ENCODE data around the gene ENTPD8.
A peak's percentile ranks its signal among the peaks of the same experiment; 100 is the strongest.
"Not testable (repeated sequence)": the region's sequence is repeated elsewhere in the genome, so short reads cannot be mapped to it uniquely, and the experiment has no call there.

ENTPD8 gene

GRCh38 chr9:137476856-137477255, 35.7 kb upstream of the ENTPD8 start:
- no peak for DNase-seq (ENCODE audit: low read depth in 1 of 2, low spot score in 1 of 2)

- DNase-seq (ENCODE audit: low read depth in 1 of 2, low spot score in 1 of 2): no peak
Observed at GRCh38 chr9:137475666-137476065, 34.5 kb upstream of the ENTPD8 start.

GRCh38 chr9:137474271-137474670, 33.1 kb upstream of the ENTPD8 start:
- no peak for DNase-seq (ENCODE audit: low read depth in 1 of 2, low spot score in 1 of 2)

GRCh38 chr9:137470785-137471184, 29.6 kb upstream of the ENTPD8 start:
- DNase-seq (ENCODE audit: low read depth in 1 of 2, low spot score in 1 of 2): no peak

GRCh38 chr9:137467896-137468295, 26.7 kb upstream of the ENTPD8 start:
- DNase-seq (ENCODE audit: low read depth in 1 of 2, low spot score in 1 of 2): no peak

GRCh38 chr9:137467161-137467581, 26.0 kb upstream of the ENTPD8 start:
- no peak for DNase-seq (ENCODE audit: low read depth in 1 of 2, low spot score in 1 of 2)

- DNase-seq (ENCODE audit: low read depth in 1 of 2, low spot score in 1 of 2): not testable (repeated sequence)
Observed at GRCh38 chr9:137466389-137467085, 25.4 kb upstream of the ENTPD8 start.

- DNase-seq (ENCODE audit: low read depth in 1 of 2, low spot score in 1 of 2): no peak
Observed at GRCh38 chr9:137465720-137466388, 24.7 kb upstream of the ENTPD8 start.

- no peak for DNase-seq (ENCODE audit: low read depth in 1 of 2, low spot score in 1 of 2)
Observed at GRCh38 chr9:137465000-137465719, 24.0 kb upstream of the ENTPD8 start.

GRCh38 chr9:137464291-137464999, 23.3 kb upstream of the ENTPD8 start:
- DNase-seq (ENCODE audit: low read depth in 1 of 2, low spot score in 1 of 2): no peak

- DNase-seq (ENCODE audit: low read depth in 1 of 2, low spot score in 1 of 2): no peak
Observed at GRCh38 chr9:137463931-137464290, 22.8 kb upstream of the ENTPD8 start.

- no peak for DNase-seq (ENCODE audit: low read depth in 1 of 2, low spot score in 1 of 2)
Observed at GRCh38 chr9:137462986-137463930, 22.1 kb upstream of the ENTPD8 start.

- no peak for DNase-seq (ENCODE audit: low read depth in 1 of 2, low spot score in 1 of 2)
Observed at GRCh38 chr9:137462396-137462985, 21.3 kb upstream of the ENTPD8 start.

- peak; percentile 46 to 53 for DNase-seq (ENCODE audit: low read depth in 1 of 2, low spot score in 1 of 2)
Observed at GRCh38 chr9:137461663-137462395, 20.7 kb upstream of the ENTPD8 start.

- DNase-seq (ENCODE audit: low read depth in 1 of 2, low spot score in 1 of 2): no peak
Observed at GRCh38 chr9:137461316-137461662, 20.1 kb upstream of the ENTPD8 start.

- no peak for DNase-seq (ENCODE audit: low read depth in 1 of 2, low spot score in 1 of 2)
Observed at GRCh38 chr9:137460363-137461315, 19.5 kb upstream of the ENTPD8 start.

GRCh38 chr9:137459601-137460362, 18.6 kb upstream of the ENTPD8 start:
- no peak for DNase-seq (ENCODE audit: low read depth in 1 of 2, low spot score in 1 of 2)

- DNase-seq (ENCODE audit: low read depth in 1 of 2, low spot score in 1 of 2): peak; percentile 84 to 91
Observed at GRCh38 chr9:137459152-137459600, 18.0 kb upstream of the ENTPD8 start, which contains the start of gene NSMF. Gene NSMF (minus strand): TSS chr9:137459334. CDS start chr9:137459102, 232 bp downstream.
